ENCODE data around the gene EMCN.

- TF ChIP-seq EZH2 (IDR thresholded peaks at IDR 0.05; ENCODE audit: insufficient read depth, poor library complexity, severe bottlenecking) (no peak), EZH2phosphoT487 (IDR thresholded peaks at IDR 0.05; ENCODE audit: insufficient read depth, low read depth) (no peak)
Measured at GRCh38 chr4:100533741-100534140, 15.9 kb upstream of the EMCN start.

All from GM23248 (cell line).